Measurements from ENCODE around the gene DHRSX. TPM values are rescaled to one million over a fixed set of nuclear protein-coding genes. Genes with fewer than 3 reads are reported as not detected.
"Not testable (repeated sequence)": the region's sequence is repeated elsewhere in the genome, so short reads cannot be mapped to it uniquely, and the experiment has no call there.

DHRSX gene
- total RNA-seq, 1 donor from 2014 or later: 34.2 TPM

GRCh38 chrX:2387614-2388239 lies 113.0 kb downstream of the DHRSX start:
- Mint-ChIP-seq H3K4me3 (no peak overlapping the region), H3K4me1 (ENCODE audit: unreplicated experiment) (no peaks in the 10 kb centered on the region), H3K36me3 (peaks cover 27% of the 10 kb centered on the region), H3K27ac (no peak overlapping the region), H3K9me3 (peaks cover 3% of the 10 kb centered on the region), H3K27me3 (no peaks in the 10 kb centered on the region)
- no peak for DNase-seq (ENCODE audit: extremely low spot score, unreplicated experiment)
- TF ChIP-seq CTCF (conservative IDR thresholded peaks at IDR 0.05): no peak

GRCh38 chrX:2385224-2385623 lies 115.6 kb downstream of the DHRSX start:
- DNase-seq (ENCODE audit: extremely low spot score, unreplicated experiment): no peak
- no peak for TF ChIP-seq CTCF (conservative IDR thresholded peaks at IDR 0.05)
- H3K36me3 Mint-ChIP-seq: peaks cover 11% of the 10 kb centered on the region

GRCh38 chrX:2384486-2384885 lies 116.3 kb downstream of the DHRSX start:
- H3K27ac Mint-ChIP-seq: no peak overlapping the region
- no peaks in the 10 kb centered on the region for H3K27me3 Mint-ChIP-seq
- H3K9me3 Mint-ChIP-seq: peaks cover under 1% of the 10 kb centered on the region
- no peak overlapping the region for H3K4me3 Mint-ChIP-seq
- no peaks in the 10 kb centered on the region for H3K4me1 Mint-ChIP-seq (ENCODE audit: unreplicated experiment)
- TF ChIP-seq CTCF (conservative IDR thresholded peaks at IDR 0.05): no peak
- no peak for DNase-seq (ENCODE audit: extremely low spot score, unreplicated experiment)
- peaks cover 13% of the 10 kb centered on the region for H3K36me3 Mint-ChIP-seq

More at GRCh38 chrX:2385224-2385623, 115.6 kb downstream of the DHRSX start:
- no peaks in the 10 kb centered on the region for H3K27me3 Mint-ChIP-seq
- no peaks in the 10 kb centered on the region for H3K9me3 Mint-ChIP-seq
- no peak overlapping the region for H3K27ac Mint-ChIP-seq
- no peaks in the 10 kb centered on the region for H3K4me1 Mint-ChIP-seq (ENCODE audit: unreplicated experiment)
- no peak overlapping the region for H3K4me3 Mint-ChIP-seq

- no peaks in the 10 kb centered on the region for H3K4me1 Mint-ChIP-seq (ENCODE audit: unreplicated experiment)
These were observed 117.0 kb downstream of the DHRSX start for GRCh38 chrX:2383735-2384134.

GRCh38 chrX:2383144-2383543 lies 117.6 kb downstream of the DHRSX start:
- peaks cover 13% of the 10 kb centered on the region for H3K36me3 Mint-ChIP-seq
- TF ChIP-seq CTCF (conservative IDR thresholded peaks at IDR 0.05): no peak
- no peak for DNase-seq (ENCODE audit: extremely low spot score, unreplicated experiment)
- H3K27me3 Mint-ChIP-seq: no peaks in the 10 kb centered on the region
- no peak overlapping the region for H3K4me3 Mint-ChIP-seq
- H3K27ac Mint-ChIP-seq: no peak overlapping the region
- peaks cover 4% of the 10 kb centered on the region for H3K9me3 Mint-ChIP-seq
- H3K4me1 Mint-ChIP-seq (ENCODE audit: unreplicated experiment): no peaks in the 10 kb centered on the region

More at GRCh38 chrX:2383735-2384134, 117.0 kb downstream of the DHRSX start:
- Mint-ChIP-seq H3K27me3 (no peaks in the 10 kb centered on the region), H3K4me3 (no peak overlapping the region), H3K9me3 (peaks cover 4% of the 10 kb centered on the region), H3K27ac (no peak overlapping the region), H3K36me3 (peaks cover 12% of the 10 kb centered on the region)
- DNase-seq (ENCODE audit: extremely low spot score, unreplicated experiment): no peak
- TF ChIP-seq CTCF (conservative IDR thresholded peaks at IDR 0.05): no peak

- not testable (repeated sequence) for H3K27me3 Mint-ChIP-seq; DNase-seq (ENCODE audit: extremely low spot score, unreplicated experiment); H3K4me1 Mint-ChIP-seq (ENCODE audit: unreplicated experiment); H3K4me3 Mint-ChIP-seq; H3K27ac Mint-ChIP-seq; H3K9me3 Mint-ChIP-seq
- H3K36me3 Mint-ChIP-seq: peaks cover 16% of the 10 kb centered on the region
These were observed 118.2 kb downstream of the DHRSX start for GRCh38 chrX:2382433-2383048.
